Hematopoietic multipotent progenitor cell treated with erythropoietin and hydrocortisone succinate and interleukin-3 and kit ligand, for 4 days (in vitro differentiated cells): ENCODE measurements around the gene WWOX.
"Not testable (repeated sequence)": the region's sequence is repeated elsewhere in the genome, so short reads cannot be mapped to it uniquely, and the experiment has no call there.

Experiments
- DNase-seq: peaks from one replicate; pipeline ENCODE4 v3.0.0-alpha.2; 2015

The WWOX gene

DNA sequence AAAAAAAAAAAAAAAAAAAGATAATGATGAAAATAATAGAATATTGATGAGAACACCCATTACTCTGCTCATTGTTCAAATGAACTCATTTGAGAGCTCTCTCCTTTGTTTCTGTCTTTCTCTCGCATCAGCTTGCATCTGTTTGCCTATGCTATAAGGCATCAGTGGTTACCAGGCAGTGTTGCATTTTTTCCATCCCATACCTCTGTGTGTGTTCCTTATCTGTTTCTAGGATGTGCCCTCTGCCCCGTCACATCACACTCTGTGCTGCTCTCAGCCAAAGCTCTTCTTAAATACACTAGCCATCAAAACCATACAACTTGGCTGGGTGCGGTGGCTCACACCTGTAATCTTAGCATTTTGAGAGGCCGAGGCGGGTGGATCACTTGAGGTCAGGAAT, 568.2 kb downstream of the WWOX start:
- no peak for DNase-seq

DNA sequence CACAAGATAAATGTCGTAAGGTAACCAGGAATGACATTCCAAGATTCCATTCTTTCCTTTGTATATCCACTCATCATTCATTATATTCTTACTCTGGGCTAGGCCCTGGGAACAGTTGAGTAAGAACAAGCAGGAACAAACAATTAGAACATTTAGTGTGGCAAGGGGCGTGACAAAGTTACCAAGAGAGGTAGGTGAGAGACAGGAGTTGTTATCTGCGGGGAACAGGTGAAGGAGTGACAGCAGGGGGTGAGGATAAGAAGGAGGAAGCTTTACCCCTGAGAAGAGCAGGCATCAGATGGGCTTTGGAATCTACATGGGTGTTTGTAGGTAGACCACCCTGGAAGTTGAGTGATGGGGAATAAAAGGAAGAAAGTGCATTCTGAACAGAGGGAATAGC, 568.9 kb downstream of the WWOX start:
- DNase-seq: no peak

DNA sequence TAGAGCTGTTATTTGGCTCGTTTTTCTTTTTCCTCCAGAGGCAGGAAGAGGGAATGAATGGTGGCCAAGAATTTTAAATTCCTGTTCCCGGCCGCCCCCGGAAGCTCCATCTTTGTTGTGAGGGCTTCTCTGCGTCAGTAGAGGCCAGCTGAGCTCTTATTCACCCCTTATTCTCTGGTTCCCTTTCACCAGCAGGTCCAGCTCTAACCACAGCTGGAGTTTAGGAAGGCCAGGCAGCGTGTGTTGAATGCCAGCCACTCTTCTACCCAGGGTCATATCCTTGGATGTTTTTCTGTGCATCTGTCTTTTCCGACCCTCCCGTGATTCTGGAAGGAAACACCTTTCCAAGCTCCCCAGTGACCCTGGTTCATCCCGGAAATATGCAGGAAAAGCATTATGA, 570.5 kb downstream of the WWOX start:
- no peak for DNase-seq

DNA sequence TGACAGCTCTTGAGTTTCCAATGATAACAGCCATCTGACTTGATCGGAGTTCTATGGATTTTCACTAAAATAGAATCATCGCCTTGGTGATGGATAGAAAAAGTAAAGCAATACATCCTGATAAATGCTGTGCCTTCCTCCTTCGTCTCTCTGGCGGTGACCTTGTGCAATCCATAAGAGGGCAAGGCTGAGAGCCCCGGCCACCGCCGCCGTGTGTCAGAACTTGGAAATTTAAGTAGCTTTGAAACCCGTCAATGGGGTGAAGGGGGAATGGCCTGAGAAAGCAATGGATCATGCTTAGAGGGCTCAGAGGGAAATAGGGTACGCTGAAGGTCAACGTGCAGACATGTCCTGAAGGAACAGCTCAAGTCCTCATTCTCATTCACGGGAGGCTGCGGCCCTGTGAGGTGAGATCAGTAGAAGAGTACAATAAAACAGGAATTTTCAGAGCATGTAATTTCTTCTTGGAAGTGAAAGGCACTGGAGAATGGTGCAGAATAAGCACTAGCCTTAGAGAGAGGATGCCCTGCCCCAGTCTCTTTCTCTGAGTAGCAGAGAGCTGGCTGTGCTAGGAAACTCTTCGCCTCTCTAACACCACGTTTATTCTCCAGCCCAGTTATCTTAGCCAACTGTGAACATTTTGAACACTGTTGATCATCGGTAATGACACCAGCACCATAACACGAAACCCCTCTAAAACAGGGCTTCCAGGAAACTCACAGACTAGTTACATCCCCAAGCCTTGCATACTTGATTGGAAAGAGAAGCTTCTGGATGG, 573.5 kb downstream of the WWOX start:
- no peak for DNase-seq

DNA sequence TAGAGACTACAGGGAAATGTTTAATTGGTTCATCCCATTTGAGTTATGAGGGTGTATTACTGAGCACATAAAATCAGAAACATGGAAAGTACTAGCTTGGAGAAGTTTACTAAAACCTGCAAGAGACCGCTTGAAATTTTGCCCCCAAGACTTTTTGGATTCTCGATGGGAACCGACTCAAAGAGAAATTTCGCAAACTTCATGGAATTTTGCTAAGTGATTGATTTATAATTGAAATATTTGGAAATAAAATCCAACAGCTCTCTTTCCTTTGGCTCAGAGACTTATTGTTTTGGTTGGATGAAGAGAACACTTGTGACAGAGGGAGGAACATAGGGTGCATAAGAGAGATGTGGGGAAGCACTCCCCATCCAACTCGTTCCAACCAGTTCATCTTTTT, 574.4 kb downstream of the WWOX start:
- no peak for DNase-seq

DNA sequence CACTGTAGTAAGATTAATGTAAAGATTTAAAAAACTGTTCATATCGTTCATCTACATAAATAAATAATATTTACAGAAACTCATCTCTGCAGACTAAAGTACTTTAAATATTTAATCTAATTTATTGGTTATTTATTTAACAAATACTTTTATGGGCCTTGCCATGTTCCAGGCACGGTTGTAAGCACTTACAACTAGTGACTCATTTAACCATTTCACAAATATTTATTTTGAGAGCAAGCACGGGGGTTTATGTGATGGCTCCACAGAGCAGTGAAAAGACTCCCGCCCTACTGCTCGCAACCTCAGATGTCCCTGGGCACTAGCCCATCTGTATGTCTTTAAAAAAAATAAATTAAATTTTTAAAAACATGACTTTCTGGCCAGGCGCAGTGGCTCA, 575.9 kb downstream of the WWOX start:
- DNase-seq: no peak

DNA sequence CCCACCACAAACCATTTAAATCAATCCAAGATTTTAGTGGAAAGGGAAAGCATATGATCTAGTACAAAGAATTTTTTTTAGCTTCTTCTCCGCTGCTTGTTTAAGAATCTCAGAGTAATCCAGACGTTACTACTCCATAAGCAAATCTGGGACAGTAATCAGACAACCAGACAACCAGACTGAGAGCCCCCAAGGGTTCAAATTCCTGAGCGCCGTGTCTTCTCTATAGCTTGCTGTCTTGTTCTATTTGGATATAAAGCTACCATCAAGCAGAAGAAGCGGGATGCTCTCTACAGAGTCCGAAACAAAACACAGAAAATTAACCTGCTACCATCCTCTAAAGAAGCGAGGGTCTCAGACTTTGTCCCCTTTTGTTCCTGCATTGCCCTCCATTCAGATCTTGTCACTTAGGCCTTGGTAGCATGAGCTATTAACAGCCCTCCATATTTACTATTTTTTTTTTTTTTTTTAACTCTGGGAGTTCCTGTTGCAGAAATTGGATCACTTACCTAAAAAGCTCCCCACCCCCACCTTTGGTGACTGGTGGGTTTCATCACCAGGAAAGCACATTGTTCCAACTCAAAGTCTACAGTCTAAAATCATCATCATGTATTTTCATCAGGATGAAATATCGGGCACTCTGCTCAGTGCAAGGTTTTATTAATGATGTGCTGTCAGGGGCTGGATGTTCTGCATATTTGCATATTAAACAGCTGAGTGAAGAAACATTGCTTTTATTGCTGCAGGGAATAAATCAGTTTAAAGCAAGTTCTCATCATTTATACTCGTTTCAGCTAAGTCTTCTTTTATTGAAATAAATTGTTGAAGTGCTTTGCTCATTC, 576.7 kb downstream of the WWOX start:
- DNase-seq: no peak

DNA sequence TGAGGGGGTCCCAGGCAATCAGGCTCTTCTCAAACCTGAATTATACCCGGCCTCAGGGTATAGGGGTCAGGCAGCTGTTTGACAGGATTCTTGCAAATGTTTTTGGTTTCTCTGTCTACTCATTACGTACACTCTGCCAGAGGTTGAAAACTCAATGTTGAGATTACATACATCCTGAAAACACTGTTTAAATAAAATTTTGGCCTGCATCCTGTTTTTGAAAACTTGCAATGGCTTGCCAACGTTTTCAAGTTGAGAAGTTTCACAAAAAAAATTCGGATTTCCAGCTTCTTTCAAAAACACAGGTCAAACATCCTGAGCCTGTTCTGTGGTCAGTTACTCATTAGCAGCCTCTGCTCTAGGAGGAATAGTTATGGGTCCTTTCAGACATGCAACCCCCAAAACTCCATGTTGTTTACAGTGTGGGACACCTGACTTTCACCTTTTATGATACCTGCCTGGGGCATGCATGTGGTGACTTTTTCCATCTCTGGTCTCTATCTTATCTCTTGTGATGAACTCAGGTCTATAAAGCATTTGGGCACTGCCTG, 577.8 kb downstream of the WWOX start:
- no peak for DNase-seq

DNA sequence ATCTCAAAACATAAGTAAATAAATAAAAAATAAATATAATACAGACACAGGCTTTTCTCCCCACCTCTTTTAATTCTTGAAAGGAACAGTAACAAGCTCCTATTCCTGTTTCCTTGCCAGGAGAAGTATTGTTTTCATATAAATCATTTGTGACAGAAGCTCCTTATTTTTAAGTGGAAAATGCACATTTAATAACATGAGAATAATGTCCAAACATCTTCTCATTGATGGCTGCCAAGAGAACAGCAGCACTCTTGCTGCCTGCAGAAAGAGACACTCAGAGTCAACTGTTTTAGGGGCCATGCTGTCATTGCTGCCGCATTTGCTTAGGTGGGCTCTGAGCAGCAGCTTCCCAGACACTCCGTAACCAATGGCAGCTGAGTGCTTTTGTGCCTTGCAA, 580.1 kb downstream of the WWOX start:
- DNase-seq: no peak

DNA sequence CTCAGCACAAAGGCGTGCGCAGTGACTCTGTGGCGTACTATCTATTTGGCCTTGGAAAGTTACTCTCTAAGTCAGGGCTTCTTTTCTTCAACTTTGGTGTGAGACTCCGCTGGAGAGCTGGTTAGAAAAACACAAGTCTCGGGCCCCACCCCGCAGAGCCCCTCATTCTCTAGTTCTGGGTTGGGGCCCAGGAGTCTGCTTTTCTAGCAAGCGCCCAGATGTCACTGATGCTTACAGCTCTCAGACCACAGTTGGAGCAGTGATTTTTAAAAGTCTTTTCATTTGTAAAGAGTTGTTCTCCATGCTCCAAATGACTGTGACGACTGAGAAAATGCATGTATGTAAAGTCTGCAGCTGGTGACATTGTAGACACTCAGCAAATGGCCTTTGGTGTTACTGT, 582.3 kb downstream of the WWOX start:
- DNase-seq: no peak

DNA sequence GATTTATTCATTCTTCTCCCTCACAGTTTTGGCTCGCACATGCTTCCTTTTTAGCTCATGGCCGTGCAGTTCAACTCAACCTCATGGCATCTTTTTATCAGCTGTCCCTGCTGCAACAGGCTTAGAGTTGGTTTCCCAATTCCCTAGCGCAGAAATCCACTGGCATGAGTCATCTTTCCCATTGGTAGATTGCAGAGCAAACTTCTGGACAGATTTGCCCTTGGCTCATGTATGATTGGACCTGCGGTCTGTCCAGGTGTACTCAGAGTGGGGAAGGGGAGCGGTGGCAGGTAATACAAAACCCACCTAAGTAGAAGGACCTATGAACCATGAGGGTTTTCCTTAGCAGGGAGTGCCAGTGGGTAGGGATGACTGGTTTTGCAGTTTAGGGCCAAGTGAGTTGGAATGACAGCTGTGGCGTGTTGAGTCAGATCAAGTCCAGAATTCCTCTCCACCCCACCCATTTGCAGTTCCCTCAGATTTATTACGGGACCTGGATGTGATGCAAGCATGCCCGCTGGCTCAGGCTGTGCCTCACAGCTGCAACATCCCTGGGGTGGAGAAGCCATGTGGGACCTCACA, 584.7 kb downstream of the WWOX start:
- DNase-seq: no peak

DNA sequence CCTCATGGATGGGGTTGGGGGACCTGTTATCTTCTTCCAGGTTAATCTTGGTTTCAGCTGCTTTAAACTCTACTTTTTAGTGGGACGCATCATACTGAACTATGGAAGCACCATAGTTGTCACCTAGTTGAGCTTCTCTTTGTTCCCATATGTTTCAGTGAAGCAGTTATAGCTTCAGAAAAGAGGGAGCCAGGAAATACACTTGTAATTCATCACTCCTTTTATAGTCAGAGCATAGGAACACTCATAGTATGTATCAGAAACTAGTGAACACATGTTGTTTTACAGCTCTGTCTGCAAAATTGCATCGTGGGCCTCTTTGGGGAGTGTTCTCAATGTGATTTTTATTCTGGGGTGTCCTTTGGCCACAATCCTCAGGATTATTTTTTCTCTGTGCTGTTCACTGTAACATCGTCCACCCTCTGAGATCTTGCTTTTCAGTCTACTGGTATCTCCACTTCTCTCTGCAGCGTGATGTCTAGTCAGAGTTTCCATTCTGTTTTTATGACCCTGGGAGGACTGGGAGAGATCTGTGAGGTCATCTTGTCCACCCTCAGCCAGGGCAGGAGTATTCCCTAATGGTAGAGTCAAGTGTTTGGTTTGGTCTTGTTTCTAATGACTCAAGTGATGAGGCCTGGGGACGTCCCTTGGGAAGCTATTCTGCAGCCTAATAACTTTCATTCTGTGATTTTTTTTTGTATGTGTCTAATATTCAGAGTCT, 585.4 kb downstream of the WWOX start:
- no peak for DNase-seq

DNA sequence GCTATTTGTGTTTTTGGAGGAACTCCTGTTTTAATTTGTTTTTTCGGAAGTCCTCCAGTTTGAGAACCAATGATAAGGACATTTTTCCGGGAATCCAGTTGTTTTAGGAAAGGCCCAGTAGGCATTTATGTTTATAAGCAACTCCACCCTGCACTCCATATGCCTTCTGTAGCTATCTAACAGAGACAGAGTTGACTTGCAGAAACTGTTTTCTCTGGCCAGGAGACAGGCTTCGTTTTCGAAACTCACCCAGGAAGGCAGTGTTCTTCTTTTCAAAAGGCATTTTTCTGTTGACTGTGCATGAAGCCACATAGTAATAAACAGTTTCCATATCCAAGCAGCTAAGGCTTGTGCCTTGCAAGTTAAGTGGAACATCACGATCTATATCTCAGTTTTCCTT, 587.1 kb downstream of the WWOX start:
- no peak for DNase-seq

DNA sequence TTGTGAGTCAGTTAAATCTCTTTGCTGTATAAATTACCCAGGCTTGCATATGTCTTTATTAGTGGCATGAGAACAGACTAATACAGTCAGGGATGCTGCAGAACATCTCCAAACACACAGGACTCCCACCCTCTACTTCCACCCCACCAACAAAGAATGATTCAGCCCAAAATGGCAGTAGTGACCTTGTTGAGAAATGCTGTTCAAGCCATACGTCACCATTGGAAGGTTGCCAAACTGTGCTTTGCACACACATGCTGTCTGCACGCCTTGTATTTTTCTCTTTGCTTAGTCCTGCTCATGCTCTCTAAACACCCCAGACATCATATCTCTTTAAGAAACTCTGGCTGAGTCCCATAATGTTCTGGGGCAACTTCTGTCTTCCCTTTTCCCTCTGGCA, 589.6 kb downstream of the WWOX start:
- DNase-seq: peak; percentile 5

DNA sequence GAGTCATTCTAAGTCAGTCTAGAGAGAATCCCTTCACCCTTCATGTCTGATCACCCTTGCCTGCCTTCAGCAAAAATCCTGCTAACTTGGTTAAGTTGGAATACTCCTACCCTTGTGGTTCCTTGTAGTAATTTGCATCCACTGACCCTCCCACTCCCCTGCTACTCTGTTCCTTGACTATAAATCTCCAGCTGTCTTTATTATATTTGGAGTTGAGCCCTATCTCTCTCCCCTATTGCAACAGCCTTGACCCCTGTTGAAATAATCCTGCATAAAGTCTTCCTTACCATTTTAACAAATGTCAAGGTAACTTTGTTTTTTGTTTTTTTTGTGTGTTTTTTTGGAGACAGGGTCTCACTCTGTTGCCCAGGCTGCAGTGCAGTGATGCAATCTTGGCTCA, 590.1 kb downstream of the WWOX start:
- DNase-seq: no peak

DNA sequence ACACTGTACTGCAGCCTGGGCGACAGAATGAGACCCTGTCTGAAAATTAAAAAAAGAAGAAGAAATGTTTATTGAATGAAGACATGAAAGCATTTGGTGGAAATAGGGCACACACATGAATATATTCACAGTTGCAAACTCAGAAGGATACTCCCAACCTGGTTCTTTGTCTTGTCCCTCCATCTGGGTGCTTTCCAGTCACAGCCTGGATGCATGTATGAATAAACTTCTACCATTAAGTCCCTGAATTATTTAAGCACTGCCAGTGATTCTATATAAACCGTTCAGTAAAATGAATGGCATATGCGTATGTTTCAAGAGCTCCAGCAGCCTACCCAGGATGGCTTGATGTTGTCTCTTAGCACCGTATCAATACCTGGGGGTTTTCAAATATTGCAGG, 591.1 kb downstream of the WWOX start:
- no peak for DNase-seq

DNA sequence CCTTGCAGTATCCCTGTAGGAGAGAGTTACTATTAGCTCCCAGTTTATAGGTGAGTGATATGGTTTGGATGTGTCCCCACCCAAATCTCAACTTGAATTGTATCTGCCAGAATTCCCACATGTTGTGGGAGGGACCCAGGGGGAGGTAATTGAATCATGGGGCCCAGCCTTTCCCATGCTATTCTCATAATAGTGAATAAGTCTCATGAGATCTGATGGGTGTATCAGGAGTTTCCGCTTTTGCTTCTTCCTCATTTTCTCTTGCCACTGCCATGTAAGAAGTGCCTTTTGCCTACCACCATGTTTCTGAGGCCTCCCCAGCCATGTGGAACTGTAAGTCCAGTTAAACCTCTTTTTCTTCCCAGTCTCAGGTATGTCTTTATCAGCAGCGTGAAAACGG, 592.3 kb downstream of the WWOX start:
- DNase-seq: not testable (repeated sequence)

DNA sequence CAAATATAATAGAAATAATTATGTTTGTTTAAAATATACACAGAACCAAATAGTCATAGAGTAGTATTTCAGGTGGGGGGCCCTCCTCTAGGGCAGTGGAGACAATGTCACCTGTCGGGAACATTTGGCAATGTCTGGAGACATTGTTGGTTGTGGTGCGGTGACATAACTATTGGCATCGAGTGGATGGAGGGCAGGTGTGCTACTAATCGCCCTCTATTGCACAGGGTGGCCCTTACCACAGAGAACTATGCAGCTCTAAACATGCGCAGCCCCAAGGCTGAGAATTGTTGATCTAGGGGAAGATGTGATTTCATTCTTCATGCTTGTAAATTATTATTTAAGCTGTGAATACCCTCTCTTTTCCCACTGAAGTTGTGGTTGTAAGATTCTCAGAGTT, 594.0 kb downstream of the WWOX start:
- no peak for DNase-seq

DNA sequence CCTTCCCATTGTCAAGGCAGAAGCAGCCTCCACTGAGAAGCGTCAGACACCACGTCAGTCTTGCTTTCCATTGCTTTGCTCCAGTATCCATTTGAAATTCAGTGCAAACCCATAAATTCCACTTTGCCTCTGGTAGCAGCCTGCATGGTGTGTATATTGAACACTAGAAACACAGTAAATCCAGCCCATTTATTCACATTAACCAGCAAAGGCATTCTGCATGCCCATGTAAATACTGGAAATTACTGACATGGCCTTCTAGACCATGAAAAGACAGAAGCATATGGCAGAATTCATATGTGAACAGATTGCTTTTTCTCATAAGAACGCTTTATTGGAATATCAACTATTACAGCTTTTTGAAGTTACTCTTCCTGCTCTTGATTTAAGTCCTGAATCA, 595.0 kb downstream of the WWOX start:
- no peak for DNase-seq

DNA sequence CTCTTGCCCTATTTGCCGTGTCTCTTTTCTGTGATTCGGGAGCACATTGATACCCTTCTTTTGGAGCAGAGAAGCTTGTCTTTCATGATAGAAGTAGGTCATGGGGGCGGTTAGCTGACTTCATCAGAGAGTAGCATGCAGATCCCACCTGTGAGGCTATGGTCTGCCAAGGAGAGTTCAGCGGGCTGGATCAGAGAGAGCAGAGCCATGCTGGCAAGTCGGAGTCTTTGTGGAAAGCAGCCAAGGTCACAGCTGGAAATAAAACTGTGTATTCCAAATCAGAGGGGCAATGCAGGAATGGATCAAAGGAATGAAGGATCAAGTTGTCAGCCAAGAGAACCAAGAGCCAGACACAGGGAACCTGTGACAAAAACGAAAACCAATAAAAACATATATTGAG, 595.9 kb downstream of the WWOX start:
- DNase-seq: no peak

DNA sequence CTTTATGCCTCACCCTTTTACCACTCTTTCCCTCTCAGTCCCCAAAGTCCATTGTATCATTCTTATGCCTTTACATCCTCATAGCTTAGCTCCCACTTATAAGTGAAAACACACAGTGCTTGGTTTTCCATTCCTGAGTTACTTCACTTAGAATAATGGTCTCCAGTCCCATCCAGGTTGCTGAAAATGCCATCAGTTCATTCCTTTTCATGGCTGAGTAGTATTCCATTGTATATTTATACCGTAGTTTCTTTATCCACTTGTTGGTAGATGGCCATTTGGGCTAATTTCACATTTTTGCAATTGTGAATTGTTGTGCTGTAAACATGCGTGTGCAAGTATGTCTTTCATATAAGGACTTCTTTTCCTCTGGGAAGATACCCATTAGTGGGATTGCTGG, 597.3 kb downstream of the WWOX start:
- DNase-seq: no peak

DNA sequence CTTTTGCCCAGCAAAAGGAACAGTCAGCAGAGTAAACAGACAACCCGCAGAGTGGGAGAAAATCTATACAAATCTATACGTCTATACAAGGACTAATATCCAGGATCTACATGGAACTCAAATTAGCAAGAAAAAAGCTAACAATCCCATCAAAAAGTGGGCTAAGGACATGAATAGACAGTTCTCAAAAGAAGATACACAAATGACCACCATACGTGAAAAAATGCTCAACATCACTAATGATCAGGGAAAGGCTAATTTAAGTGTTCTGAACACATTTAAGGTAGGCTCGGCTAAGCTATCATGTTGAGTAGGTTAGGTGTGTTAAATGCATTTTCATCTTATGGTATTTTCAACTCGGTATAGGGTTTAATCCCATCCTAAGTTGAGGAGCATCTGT, 598.0 kb downstream of the WWOX start:
- DNase-seq: no peak

DNA sequence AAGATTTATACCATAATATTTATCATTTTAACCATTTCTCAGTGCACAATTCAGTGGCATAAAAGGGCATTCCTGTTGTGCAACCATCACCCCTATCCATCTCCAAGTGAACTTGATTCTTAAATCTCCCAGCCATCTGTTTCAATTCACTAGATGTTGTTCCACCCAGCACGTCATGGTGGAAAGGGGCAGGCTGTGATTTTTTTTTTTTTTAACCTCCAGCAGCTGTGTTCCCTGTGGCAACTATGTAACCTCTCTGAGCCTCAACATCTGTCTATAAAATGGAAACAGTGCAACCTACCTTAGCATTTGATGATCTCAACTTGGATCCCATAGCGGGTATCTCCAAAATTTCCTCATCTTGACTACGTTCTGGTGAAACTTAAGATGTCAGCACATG, 604.5 kb downstream of the WWOX start:
- DNase-seq: no peak
